Right lobe of liver (tissue), 4 donors: Measurements from ENCODE around the gene LHX5.

Experiments used
- CTCF ChIP-seq, 4 donors: fragments of 200-600 bp in 3 of 4; fragments of 450-650 bp in 1 of 4; IDR thresholded peaks; one replicate each; pipeline versions ENCODE4 v1.5.1 to v1.8.0; 2016 to 2022; ENCODE audit warnings: antibody characterized with exemption in 4 of 4, mild to moderate bottlenecking in 2 of 4
- POLR2A ChIP-seq: fragments of 450-650 bp; IDR thresholded peaks from one replicate; pipeline ENCODE4 v1.6.1; 2017; ENCODE audit warnings: antibody characterized with exemption, mild to moderate bottlenecking
- donor health status: DM: no; HTN: no; CAD: no.
- donor health status: DM: no; HTN: no; CAD: no.
- donor health status: DM: no; HTN: yes; CAD: no.

DNA sequence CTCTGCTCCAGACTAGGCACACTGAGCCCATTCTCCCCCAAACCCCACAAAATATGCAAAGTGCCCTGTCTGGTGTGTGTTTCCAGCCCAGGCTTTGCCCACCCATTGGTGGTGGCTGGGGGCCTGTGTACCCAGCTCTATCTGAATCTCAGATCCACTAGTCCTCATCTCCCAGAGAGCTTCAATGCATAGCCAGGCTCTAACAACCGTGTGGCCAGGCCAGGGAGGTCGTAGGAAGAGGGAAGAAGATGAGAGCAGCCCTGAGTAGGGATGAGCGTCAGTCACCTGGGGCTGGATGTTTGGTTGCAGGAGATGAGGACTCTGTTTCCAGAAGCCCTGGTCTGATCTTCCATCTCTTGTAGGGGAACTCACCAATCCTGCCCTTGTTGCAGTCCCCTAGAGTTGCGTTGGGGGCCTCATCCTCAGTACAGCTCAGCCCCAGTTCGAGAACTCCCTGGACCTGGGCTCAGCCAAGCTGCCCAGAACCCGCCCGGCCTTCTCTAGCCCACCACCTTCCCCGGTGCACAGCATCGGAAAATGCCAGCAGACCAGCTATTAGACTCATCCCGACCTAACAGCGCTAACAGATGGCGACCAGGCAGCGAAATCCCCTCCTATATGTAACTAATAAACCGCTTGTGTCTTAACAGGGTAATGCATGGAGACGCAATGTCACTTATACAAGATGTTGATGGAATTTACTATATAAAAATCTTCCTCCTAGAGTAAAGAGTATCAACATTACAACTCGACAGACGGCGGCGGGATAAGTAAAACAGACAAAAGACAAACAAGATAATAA is 3.2 kb upstream of the LHX5 start:
- TF ChIP-seq POLR2A: no peak
- no peak for TF ChIP-seq CTCF (IDR thresholded peaks at IDR 0.05)
